Measurements from ENCODE around the gene COL26A1. TPM values are rescaled to one million over a fixed set of nuclear protein-coding genes. Genes with fewer than 3 reads are reported as not detected.
A peak's percentile ranks its signal among the peaks of the same experiment; 100 is the strongest.

Gene COL26A1
- total RNA-seq, 1 donor from 2014 or later = 155 TPM

GRCh38 chr7:101546308-101546936 is 183.7 kb downstream of the COL26A1 start:
- Mint-ChIP-seq H3K4me1 (ENCODE audit: low read depth) (peaks cover 3% of the 10 kb centered on the region), H3K4me3 (ENCODE audit: unreplicated experiment) (no peak overlapping the region), H3K36me3 (ENCODE audit: low read depth) (peaks cover 16% of the 10 kb centered on the region), H3K9me3 (ENCODE audit: low read depth) (no peaks in the 10 kb centered on the region), H3K27me3 (ENCODE audit: low read depth) (no peaks in the 10 kb centered on the region), H3K27ac (ENCODE audit: unreplicated experiment) (no peak overlapping the region)
- no peak for TF ChIP-seq CTCF (IDR thresholded peaks at IDR 0.05)
- no peak for DNase-seq (ENCODE audit: low spot score)

GRCh38 chr7:101547022-101547915 is 184.6 kb downstream of the COL26A1 start:
- no peak for TF ChIP-seq CTCF (IDR thresholded peaks at IDR 0.05)
- H3K36me3 Mint-ChIP-seq (ENCODE audit: low read depth) = peaks cover 19% of the 10 kb centered on the region
- H3K9me3 Mint-ChIP-seq (ENCODE audit: low read depth) = no peaks in the 10 kb centered on the region
- peak; percentile 78 for DNase-seq (ENCODE audit: low spot score)
- H3K27ac Mint-ChIP-seq (ENCODE audit: unreplicated experiment) = no peak overlapping the region
- peaks cover 3% of the 10 kb centered on the region for H3K4me1 Mint-ChIP-seq (ENCODE audit: low read depth)
- H3K27me3 Mint-ChIP-seq (ENCODE audit: low read depth) = no peaks in the 10 kb centered on the region
- H3K4me3 Mint-ChIP-seq (ENCODE audit: unreplicated experiment) = no peak overlapping the region

GRCh38 chr7:101547916-101548661 is 185.4 kb downstream of the COL26A1 start:
- H3K4me3 Mint-ChIP-seq (ENCODE audit: unreplicated experiment) = no peak overlapping the region
- H3K27me3 Mint-ChIP-seq (ENCODE audit: low read depth) = no peaks in the 10 kb centered on the region
- TF ChIP-seq CTCF (IDR thresholded peaks at IDR 0.05) = no peak
- no peak overlapping the region for H3K27ac Mint-ChIP-seq (ENCODE audit: unreplicated experiment)
- peaks cover 16% of the 10 kb centered on the region for H3K36me3 Mint-ChIP-seq (ENCODE audit: low read depth)
- no peaks in the 10 kb centered on the region for H3K9me3 Mint-ChIP-seq (ENCODE audit: low read depth)
- H3K4me1 Mint-ChIP-seq (ENCODE audit: low read depth) = no peaks in the 10 kb centered on the region
- DNase-seq (ENCODE audit: low spot score) = peak; percentile 69

DNA sequence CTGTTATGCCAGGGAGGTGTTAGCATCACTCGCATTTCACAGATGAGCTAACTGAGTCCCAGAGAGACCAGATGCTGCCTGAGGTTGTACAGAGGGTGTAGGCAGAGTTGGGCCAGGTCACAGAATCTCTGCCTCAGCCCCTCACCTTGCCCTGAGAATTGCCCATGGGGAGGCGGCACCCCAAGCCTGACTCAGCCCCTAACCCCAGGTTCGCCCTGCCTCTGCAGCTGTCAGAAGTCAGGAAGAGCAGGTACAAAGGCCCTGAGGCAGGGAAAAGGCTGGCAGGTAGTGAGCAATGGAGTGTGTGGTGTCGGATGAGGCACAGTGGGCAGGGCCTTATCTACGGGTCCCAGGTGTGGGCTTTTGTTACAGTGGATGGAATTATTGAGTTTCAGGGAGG is 187.1 kb downstream of the COL26A1 start:
- Mint-ChIP-seq H3K4me3 (ENCODE audit: unreplicated experiment) (no peak overlapping the region), H3K27ac (ENCODE audit: unreplicated experiment) (no peak overlapping the region), H3K27me3 (ENCODE audit: low read depth) (no peaks in the 10 kb centered on the region), H3K4me1 (ENCODE audit: low read depth) (no peaks in the 10 kb centered on the region), H3K9me3 (ENCODE audit: low read depth) (no peaks in the 10 kb centered on the region), H3K36me3 (ENCODE audit: low read depth) (peaks cover 19% of the 10 kb centered on the region)
- TF ChIP-seq CTCF (IDR thresholded peaks at IDR 0.05) = no peak
- peak; percentile 44 for DNase-seq (ENCODE audit: low spot score)
